CD4-positive, alpha-beta T cell treated with Interleukin-17A for 1 hour (primary cell): ENCODE measurements around the gene DNAH14.
"Not testable (repeated sequence)": the region's sequence is repeated elsewhere in the genome, so short reads cannot be mapped to it uniquely, and the experiment has no call there.

Experiments used
- DNase-seq: peaks from one replicate; pipeline ENCODE4 v3.0.0-alpha.2; 2020

DNAH14 gene

DNA sequence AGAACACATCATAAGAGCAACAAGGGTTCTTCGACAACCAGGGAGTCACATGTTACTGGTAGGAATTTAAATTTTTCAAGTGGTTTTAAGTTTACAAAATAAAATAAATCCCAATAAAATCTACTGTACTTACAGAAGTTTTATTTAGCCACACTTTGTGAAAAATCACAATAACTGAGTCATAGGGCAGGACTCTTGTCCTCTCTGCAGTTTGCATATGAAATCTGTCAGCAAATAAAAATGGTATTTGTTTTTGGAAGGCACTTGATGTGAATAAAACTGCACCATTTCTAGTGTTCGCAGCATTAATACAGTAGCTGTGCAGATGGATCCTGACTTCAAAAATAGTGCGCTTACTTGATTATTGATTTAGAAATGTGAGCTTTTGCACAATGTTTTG is 348.0 kb downstream of the DNAH14 start:
- no peak for DNase-seq

DNA sequence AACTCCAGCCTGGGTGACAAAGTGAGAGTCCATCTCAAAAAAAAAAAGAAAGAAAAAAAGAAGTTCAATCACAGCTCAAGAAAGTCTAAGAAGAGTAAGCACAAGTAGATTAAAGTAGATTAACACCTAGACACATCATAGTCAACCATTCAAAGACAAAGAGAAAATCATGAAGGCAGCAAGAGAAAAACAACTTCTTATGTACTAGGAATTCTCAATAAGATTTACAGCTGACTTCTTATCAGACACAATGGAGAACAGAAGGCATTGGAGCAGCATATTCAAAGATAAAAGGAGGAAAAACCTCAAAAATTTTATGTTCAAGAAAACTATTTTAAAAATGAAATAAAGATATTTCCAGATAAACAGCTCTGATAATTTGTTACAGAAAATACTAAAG is 351.1 kb downstream of the DNAH14 start:
- DNase-seq = no peak

DNA sequence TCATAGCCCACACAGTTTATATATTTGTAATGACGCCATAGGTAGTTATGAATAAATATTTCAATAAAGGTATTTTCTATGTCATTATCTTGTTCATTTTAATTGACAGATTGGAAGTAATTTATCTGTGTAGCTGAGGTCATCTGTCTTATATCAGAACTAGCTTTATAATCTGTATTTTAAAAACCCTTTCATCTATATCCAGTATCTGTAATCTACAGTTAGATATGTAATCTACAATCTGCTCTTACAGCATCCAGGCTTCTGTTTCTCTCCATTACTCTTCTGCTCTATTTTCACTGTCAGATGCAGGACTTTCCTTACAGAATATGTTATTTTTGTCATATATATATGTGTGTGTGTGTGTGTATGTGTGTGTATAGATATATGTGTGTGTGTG is 360.8 kb downstream of the DNAH14 start:
- DNase-seq = no peak

DNA sequence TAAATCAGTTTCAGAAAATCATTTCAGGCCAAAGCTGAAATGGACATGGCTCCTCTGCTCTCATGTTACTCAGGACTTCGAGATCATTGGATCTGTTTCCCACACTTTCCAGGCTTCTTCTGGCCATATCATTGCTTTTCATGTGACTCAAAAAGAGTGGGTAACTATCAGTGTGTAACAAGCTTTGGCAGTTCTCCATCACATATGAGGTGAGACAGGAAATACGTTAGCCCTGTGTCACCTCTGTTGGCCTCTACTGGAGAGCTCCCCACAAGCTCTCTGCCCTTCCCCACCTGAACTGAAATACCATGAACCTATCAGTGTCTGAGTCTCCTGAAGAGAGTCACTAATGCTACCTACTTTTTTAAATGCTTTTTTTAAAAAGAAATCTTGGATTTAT is 370.1 kb downstream of the DNAH14 start:
- no peak for DNase-seq

DNA sequence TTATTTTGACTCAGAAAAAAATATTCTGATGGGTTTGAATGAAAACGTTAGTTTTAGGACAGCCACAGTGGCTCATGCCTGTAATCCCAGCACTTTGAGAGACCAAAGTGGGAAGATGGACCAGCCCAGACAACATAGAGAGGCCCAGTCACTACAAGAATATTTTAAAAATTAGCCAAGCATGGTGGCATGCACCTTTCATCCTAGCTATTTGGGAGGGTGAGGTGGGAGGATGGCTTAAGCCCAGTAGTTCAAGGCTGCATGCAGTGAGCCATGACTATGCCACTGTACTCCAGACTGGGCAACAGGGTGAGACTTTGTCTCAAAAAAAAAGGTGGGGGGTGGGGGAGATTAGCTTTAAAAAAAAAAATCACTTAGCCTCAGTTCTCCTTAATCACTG is 370.9 kb downstream of the DNAH14 start:
- DNase-seq = no peak

DNA sequence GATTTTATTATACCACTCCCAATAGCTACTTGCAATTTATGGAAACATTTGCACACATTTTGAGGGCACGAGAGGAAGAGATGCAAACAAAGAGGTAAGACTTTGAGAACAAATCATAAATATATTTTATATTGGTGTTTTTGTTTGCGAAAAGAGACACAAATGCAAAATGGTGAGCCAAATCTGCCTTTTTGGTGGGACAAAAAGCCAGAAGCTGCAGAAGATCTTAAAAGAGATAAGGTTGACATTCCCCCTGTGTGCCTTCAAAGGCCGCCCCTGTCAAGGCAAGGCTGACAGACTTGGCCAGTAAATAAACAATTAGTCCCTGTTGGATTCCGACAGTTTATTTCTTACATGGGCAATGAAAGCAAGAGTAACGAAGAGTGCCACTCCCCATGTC is 375.5 kb downstream of the DNAH14 start:
- no peak for DNase-seq

DNA sequence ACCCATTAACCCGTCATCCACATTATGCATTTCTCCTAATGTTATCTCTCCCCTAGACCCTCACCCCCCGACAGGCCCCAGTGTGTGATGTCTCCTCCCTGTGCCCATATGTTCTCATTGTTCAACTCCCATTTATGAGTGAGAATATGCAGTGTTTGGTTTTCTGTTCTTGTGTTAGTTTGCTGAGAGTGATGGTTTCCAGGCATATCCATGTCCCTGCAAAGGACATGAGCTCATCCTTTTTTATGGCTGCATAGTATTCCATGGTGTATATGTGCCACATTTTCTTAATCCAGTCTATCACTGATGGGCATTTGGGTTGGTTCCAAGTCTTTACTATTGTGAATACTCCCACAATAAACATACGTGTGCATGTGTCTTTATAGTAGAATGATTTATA is 381.1 kb downstream of the DNAH14 start:
- DNase-seq = not testable (repeated sequence)

DNA sequence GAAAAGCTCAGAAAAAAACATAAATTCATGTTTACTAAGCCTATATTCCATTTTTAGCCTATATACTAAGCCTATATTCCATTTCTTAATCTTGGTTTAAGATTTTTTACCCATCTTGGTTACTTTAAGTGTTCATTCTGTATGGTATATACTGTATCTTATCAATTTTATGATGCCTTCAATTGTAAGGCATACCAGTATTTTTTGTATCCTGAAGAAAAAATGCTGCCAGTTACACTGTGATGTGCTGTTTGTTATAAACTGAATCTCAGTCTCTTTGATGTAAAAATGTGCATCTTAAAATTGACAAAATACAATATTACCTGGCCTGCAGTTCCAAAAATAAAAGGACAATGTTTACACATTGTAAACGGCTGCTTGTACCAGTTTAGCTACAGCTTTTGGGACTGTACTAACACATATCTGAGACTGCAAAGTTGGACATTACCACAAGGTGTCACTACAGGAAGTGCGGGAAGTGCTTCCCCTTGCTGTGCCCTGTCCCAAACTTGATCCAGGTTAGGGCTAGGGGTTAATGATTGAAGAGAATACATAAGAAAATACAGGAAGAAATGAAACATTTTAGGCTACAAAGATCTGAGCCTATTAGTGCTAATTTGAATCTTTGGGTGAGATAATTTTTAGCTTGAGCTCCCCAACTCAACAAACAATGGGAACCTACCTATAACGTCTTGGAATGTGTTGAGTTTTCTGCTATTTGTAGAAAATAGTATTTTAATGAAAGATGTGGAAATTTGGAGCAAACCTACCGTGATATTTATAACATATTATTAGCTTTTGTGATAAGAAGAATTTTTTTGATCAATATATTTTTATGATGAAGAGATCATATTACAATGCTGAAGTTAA is 389.5 kb downstream of the DNAH14 start:
- peak; percentile 48 for DNase-seq

DNA sequence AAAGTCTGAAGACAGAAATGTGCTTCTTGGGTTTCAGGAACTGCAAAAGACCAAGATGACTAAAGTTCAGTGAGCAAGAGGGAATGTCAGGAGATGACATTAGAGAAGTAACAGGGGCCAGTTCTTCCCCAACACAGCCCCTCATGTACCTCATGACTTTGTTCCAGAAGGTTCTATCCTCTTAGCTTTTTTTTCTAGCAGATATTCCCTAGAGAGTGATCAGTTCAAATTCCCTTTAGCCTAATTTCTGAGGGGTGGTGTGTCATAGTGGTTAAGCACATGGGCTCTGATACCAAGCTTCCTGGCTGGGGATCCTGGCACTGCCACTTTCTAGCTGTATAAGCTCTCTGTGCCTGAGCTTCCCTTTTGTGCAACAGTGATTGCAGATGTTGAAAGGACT is 390.4 kb downstream of the DNAH14 start:
- DNase-seq = no peak

DNA sequence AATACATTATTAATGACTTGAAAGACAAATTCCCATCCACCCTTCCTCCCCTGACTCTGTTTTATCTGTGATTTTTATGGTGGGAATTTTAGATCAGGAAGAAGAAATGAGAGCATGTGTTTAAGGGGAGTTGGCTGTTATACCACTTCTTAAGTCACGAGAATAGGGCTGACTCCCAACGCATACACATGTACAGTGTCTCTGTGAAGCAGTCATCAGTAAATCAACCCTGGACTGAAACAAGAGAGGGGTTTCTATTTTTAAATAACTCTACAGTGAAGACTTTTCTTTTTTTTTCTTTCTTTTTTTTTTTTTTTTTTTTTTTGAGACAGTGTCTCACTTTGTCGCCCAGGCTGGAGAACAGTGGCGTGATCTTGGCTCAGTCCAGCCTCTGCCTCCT is 392.3 kb downstream of the DNAH14 start:
- no peak for DNase-seq

DNA sequence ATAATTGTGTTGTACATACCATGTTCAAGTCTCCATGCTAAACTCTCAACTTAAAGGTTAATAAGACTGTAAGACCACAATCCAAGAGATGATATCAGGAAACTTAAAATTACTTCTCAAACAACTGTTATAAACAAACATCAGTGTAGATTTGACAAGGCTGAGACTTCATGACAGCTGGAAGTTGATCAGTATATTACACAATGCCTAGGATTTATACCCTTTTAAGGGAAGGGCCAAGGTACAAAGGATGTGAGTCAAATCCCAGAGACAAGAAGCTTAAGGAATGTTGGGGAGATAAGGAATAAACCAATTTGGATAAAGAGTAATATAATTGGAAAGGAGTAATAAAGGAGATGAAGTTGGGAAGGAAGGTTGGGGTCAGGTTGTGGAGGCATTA is 399.6 kb downstream of the DNAH14 start:
- no peak for DNase-seq

DNA sequence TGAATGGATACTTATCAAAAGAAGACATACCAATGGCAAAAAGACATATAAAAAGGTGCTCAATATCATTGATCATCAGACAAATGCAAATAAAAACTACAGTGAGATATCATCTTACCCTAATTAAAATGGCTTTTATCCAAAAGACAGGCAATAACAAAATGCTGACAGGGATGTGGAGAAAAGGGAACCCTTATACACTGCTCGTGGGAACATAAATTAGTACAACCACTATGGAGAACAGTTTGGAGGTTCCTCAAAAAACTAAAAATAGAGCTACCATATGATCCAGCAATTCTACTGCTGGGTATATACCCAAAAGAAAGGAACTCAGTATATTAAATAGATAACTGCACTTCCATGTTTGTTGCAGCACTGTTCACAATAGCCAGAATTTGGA is 400.5 kb downstream of the DNAH14 start:
- not testable (repeated sequence) for DNase-seq

DNA sequence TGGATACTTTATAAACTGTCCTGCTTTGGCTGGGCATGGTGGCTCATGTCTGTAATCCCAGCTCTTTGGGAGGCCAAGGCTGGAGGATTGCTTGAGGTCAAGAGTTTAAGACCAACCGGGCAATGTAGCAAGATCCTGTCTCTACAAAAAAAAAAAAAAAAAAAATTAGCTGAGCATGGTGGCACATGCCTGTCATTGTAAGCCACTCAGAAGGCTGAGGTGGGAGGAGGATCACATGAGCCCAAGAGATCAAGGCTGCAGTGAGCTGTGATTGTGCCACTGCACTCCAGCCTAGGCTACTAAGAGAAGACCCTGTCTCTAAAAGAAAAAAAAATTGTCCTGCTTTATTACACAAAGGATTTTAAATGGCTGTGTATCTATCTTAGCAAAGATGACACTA is 403.2 kb downstream of the DNAH14 start:
- no peak for DNase-seq

DNA sequence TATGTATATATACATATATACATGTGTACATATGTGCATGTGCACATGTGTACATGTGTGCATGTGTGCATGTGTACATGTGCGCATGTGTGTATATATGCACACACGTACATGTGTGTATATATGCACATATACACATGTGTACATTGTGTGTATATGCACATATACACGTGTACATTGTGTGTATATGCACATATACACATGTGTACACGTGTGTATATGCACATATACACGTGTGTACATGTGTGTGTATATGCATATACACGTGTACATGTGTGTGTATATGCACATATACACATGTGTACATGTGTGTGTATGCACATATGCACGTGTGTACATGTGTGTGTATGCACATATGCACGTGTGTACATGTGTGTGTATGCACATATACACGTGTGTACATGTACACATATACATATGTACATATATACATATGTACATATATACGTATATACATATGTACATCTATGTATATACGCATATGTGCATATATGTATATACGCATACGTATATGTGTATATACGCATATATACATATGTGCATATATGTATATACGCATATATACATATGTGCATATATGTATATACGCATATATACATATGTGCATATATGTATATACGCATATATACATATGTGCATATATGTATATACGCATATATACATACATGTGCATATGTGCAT is 405.8 kb downstream of the DNAH14 start:
- DNase-seq = not testable (repeated sequence)

DNA sequence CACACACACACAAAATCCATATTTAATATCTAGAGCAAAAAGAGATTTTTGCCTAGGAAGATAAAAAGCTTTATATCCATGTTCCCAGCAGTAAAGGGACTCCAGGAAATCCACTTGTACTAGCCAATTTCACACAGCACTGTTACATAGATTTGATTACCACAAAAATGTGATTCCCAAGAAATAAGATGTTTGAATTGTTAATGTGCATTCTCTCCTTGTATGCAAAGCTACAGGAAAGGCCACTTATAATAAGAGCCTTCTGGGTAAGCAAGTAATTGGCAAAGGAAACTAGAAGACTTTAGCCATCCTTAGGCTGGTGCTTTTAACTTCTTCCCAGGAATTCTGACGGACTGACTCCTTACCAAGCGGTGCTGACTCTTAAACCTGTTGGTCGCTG is 409.1 kb downstream of the DNAH14 start:
- no peak for DNase-seq

DNA sequence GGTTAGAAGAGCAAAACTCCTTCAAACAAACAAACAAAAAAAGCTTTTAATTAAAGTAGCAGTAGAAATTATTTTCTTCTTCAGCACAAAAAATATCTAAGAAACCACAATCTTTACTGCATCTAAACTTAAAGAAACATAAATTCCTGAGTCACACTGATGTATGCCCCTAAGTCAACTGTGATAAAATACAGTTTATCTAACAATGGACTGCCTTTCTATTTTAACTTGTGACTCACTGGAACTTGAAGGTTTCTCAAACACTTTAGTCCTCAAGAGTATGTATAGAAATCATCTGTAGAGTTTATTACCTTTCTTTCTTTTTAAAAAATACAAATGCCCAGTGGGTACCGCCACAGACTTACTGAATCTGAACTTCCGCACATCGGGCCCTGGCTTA is 412.2 kb downstream of the DNAH14 start:
- DNase-seq = no peak

DNA sequence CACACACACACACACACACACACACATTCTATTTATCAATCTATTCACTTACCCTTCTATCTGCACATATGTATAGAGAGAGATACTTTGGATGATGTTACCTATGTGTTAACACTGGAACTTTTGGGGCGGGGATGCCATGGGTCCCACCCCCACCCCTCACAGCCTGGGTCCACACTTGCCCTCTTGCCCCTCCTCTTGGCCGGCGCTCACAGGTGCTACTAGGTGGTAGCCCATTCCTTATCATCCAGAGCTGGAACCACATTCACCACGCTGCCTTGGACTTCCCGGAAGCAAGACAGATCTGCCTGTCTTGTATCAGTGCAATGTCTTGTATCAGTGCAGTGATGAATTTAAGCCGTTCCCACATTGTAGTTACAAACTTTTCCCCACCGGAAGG is 413.2 kb downstream of the DNAH14 start:
- DNase-seq = no peak

DNA sequence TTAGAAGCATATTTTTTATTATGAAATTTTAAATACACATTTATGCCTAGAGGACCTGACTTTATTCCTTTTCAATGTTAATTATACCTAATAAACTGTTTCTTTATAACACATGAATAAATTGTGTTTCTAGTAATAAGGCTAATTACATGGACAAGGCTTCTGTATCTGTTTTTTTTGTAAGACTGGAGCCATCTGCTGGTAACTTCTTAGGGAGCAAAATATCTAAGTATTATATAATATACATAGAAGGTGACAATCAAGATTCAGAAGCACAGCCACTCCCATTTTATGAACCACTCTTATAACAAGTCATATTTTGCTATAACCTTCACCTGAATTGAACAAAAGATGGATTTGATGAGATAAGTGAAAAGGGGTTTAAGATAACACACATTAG is 414.1 kb downstream of the DNAH14 start:
- DNase-seq = peak; percentile 10

DNA sequence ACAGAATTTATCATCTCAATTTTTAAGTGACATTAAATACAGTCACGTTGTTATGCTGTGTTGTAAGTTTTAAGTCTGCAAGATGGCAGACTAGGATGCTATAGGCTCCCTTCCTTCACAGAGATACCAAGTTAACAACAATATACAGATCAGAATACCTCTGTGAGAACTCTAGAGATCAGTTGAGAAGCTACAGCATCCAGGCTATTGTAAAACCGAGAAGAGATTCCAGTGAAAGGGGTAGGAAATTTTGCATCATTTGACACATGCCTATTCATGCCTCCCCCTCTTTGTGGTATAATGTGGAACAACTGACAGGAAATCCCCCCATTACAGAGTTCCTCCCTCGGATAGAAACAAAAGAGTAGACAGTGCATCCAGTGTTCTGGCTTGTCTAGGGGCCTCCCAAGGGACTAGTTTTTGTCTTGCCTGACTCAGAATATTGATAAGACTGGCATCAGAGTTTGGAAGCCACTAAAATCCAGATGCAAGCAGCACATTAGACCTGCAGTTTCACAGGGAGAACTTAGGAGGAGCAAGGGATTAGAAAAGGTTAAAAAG is 417.7 kb downstream of the DNAH14 start:
- DNase-seq = no peak

DNA sequence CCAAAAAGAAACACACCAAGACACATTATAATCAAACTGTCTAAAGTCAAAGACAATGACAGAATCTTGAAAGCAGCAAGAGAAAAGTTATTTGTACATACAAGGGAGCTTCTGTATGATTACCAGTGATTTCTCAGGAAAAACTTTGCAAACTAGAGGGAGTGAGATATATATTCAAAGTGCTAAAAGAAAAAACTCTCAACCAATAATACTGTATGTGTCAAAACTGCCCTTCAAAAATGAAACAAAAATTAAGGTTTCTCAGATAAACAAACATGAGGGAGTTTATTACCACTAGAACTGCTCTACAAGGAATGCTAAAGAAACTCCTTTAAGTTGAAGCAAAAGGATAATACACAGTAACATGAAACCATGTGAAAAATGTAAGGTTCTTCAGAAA is 418.9 kb downstream of the DNAH14 start:
- no peak for DNase-seq

DNA sequence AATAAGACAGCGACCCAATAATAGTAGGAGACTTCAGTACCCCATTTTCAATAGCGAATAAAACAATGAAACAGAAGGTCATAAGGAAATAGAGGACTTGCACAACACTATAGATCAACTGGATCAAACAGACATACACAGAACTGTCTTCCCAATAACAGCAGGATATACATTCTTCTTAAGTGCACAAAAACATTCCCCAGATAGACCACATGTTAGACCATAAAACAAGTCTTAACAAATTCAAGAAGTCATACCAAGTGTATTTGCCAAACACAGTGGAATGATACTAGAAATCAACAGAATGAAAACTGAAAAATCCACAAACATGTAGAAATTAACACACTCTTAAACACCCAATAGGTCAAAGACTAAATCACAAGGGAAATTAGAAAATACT is 420.4 kb downstream of the DNAH14 start:
- no peak for DNase-seq

DNA sequence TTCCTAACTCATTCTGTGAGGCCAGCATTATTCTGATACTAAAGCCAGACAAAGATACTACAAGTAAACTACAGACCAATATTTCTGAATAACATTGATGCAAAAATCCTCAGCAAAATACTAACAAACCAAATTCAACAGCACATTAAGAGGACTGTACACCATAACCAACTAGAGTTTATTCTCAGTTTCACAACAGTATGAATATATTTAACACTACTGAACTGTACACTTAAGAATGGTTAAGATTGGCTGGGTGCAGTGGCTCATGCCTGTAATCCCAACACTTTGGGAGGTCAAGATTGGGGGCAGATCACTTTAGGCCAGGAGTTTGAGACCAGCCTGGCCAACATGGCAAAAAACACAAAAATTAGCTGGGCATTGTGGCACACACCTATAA is 421.4 kb downstream of the DNAH14 start:
- no peak for DNase-seq

DNA sequence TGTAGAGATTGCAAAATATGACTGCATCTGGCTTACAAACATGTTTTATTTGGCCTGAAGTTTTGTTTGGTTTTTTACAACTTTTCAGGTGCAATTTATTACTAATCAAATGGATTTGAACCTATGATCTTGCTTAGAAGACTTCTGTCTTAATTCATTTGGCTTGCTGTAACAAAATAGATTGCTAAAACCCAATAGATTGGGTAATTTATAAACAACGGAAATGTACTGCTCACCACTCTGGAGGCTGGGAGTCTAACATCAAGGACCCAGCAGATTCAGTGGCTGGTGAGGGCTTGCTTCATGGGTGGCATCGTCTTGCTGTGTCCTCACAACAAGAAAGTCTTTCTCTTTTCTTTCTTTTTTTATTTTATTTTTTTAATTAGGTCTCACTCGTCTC is 425.4 kb downstream of the DNAH14 start:
- no peak for DNase-seq

DNA sequence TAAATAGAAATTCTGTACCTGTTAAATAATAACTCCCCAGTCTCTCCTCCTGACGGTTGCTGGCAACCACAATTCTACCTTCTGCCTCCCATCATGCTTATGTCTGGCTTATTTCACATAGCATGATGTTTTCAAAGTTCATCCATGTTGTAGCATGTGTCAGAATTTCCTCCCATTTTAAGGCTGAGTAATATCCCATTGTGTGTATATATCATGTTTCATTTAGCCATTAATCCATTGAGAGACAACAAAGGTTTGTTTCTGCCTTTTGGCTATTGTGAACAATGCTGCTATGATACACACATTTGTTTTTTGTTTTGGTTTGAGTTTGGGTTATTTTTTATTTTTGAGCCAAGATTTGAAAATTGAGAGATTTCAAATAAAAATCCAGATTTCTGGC is 426.4 kb downstream of the DNAH14 start:
- no peak for DNase-seq
